SK-N-SH treated with all-trans-retinoic acid at 6 μM for 48 hours (cell line): Measurements from ENCODE around the gene KIF6.

ENCODE experiments used
- ATAC-seq: fragments of 200-7000 bp; cut with Tn5 transposase; 3 replicates; pipeline ENCODE4 v1.9.1; 2020; ENCODE audit warnings: mild to moderate bottlenecking, moderate library complexity
- BACH2 ChIP-seq: fragments of 250-450 bp; sonication (Bioruptor Pico); IDR thresholded peaks from 2 replicates; pipeline ENCODE4 v1.9.0; 2021; ENCODE audit warnings: mild to moderate bottlenecking, borderline replicate concordance
- CREB5 ChIP-seq: fragments of 250-450 bp; sonication (Bioruptor Pico); IDR thresholded peaks from 2 replicates; pipeline ENCODE4 v1.5.1; 2020; ENCODE audit warnings: low read depth, mild to moderate bottlenecking, moderate library complexity
- GLIS3 ChIP-seq: fragments of 250-450 bp; sonication (Bioruptor Pico); IDR thresholded peaks from 2 replicates; pipeline ENCODE4 v1.5.0; 2020; ENCODE audit warnings: mild to moderate bottlenecking, moderate library complexity
- ISL1 ChIP-seq: fragments of 250-450 bp; sonication (Bioruptor Pico); IDR thresholded peaks from 2 replicates; pipeline ENCODE4 v2.1.2; 2022; ENCODE audit warnings: mild to moderate bottlenecking, moderate library complexity
- OSR1 ChIP-seq: fragments of 250-450 bp; sonication (Bioruptor Pico); IDR thresholded peaks from 2 replicates; pipeline ENCODE4 v1.8.0; 2022; ENCODE audit warnings: moderate library complexity, mild to moderate bottlenecking, inconsistent platforms
- PPARA ChIP-seq: fragments of 250-450 bp; sonication (Bioruptor Pico); IDR thresholded peaks from 2 replicates; pipeline ENCODE4 v1.5.0; 2020; ENCODE audit warnings: mild to moderate bottlenecking, borderline replicate concordance
- SNAI2 ChIP-seq: fragments of 250-450 bp; sonication (Bioruptor Pico); IDR thresholded peaks from 2 replicates; pipeline ENCODE4 v1.5.0; 2020; ENCODE audit warnings: mild to moderate bottlenecking, moderate library complexity
- TCF4 ChIP-seq: fragments of 250-450 bp; sonication (Bioruptor Pico); IDR thresholded peaks from 2 replicates; pipeline ENCODE4 v1.8.0; 2021; ENCODE audit warnings: mild to moderate bottlenecking, moderate library complexity, borderline replicate concordance
- TOX ChIP-seq: fragments of 250-450 bp; sonication (Bioruptor Pico); IDR thresholded peaks from 2 replicates; pipeline ENCODE4 v1.8.0; 2021; ENCODE audit warnings: mild to moderate bottlenecking, moderate library complexity, borderline replicate concordance
- ZC3H10 ChIP-seq: fragments of 250-450 bp; sonication (Bioruptor Pico); IDR thresholded peaks from 2 replicates; pipeline ENCODE4 v1.5.1; 2021; ENCODE audit warnings: mild to moderate bottlenecking, moderate library complexity
- ZFP3 ChIP-seq: fragments of 250-450 bp; sonication (Bioruptor Pico); IDR thresholded peaks from 2 replicates; pipeline ENCODE4 v1.5.0; 2020; ENCODE audit warnings: mild to moderate bottlenecking, moderate library complexity
- ZFP30 ChIP-seq: fragments of 450-650 bp; formaldehyde crosslinking; IDR thresholded peaks from 2 replicates; pipeline ENCODE4 v1.5.0; 2022; ENCODE audit warnings: mild to moderate bottlenecking, moderate library complexity
- ZNF565 ChIP-seq: fragments of 450-650 bp; formaldehyde crosslinking; conservative IDR thresholded peaks from 2 replicates; pipeline ENCODE4 v1.5.0; 2020; ENCODE audit warnings: low read depth, mild to moderate bottlenecking, moderate library complexity
- ZNF70 ChIP-seq: fragments of 450-650 bp; formaldehyde crosslinking; IDR thresholded peaks from 2 replicates; pipeline ENCODE4 v1.5.0; 2020; ENCODE audit warnings: mild to moderate bottlenecking, moderate library complexity
- ZNF8 ChIP-seq: fragments of 450-650 bp; formaldehyde crosslinking; IDR thresholded peaks from 2 replicates; pipeline ENCODE4 v1.5.0; 2020; ENCODE audit warnings: mild to moderate bottlenecking, moderate library complexity
- TF ChIP-seq, protein P1 (sequence below): fragments of 250-450 bp; sonication (Bioruptor Pico); IDR thresholded peaks from 2 replicates; pipeline ENCODE4 v1.5.1; 2021; ENCODE audit warnings: mild to moderate bottlenecking, moderate library complexity
- TF ChIP-seq, protein P2 (sequence below): fragments of 250-450 bp; sonication (Bioruptor Pico); IDR thresholded peaks from 2 replicates; pipeline ENCODE4 v1.8.0; 2020; ENCODE audit warnings: mild to moderate bottlenecking, moderate library complexity, borderline replicate concordance
- TF ChIP-seq, protein P3 (sequence below): fragments of 250-450 bp; sonication (Bioruptor Pico); IDR thresholded peaks from 2 replicates; pipeline ENCODE4 v1.5.0; 2020; ENCODE audit warnings: mild to moderate bottlenecking, moderate library complexity
- TF ChIP-seq, protein P4 (sequence below): fragments of 250-450 bp; sonication (Bioruptor Pico); IDR thresholded peaks from 2 replicates; pipeline ENCODE4 v1.8.0; 2021; ENCODE audit warnings: low read depth, mild to moderate bottlenecking, moderate library complexity, borderline replicate concordance

The KIF6 gene

DNA sequence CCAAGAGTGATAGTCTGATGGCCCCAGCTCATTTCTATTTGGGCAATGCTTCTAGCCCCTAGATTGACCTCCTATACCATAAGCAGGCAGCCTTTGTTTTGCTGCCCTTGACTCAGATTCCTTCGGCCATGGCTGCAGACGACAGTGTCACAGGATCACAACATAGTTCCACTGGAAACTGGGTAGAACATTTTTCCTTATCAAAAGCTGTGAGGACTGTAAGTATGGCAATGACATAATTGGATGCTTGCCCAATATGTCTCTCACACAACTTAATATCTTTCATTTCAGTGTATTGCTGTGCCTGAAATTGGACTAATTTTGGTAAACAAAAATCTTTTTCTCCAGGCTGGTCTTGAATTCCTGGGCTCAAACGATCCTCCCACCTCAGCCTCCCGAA, 22.9 kb downstream of the KIF6 start:
- TF ChIP-seq BACH2 (CRISPR knock-in tag) (no peak), ZFP30 (CRISPR knock-in tag) (no peak), ZC3H10 (no peak), SNAI2 (no peak), ZNF70 (no peak), OSR1 (CRISPR knock-in tag) (no peak), PPARA (no peak), ISL1 (CRISPR knock-in tag) (no peak), ZFP3 (CRISPR knock-in tag) (no peak)
- TF ChIP-seq, protein P1, sequence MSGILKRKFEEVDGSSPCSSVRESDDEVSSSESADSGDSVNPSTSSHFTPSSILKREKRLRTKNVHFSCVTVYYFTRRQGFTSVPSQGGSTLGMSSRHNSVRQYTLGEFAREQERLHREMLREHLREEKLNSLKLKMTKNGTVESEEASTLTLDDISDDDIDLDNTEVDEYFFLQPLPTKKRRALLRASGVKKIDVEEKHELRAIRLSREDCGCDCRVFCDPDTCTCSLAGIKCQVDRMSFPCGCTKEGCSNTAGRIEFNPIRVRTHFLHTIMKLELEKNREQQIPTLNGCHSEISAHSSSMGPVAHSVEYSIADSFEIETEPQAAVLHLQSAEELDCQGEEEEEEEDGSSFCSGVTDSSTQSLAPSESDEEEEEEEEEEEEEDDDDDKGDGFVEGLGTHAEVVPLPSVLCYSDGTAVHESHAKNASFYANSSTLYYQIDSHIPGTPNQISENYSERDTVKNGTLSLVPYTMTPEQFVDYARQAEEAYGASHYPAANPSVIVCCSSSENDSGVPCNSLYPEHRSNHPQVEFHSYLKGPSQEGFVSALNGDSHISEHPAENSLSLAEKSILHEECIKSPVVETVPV (CRISPR knock-in tag): no peak
- TF ChIP-seq, protein P2, sequence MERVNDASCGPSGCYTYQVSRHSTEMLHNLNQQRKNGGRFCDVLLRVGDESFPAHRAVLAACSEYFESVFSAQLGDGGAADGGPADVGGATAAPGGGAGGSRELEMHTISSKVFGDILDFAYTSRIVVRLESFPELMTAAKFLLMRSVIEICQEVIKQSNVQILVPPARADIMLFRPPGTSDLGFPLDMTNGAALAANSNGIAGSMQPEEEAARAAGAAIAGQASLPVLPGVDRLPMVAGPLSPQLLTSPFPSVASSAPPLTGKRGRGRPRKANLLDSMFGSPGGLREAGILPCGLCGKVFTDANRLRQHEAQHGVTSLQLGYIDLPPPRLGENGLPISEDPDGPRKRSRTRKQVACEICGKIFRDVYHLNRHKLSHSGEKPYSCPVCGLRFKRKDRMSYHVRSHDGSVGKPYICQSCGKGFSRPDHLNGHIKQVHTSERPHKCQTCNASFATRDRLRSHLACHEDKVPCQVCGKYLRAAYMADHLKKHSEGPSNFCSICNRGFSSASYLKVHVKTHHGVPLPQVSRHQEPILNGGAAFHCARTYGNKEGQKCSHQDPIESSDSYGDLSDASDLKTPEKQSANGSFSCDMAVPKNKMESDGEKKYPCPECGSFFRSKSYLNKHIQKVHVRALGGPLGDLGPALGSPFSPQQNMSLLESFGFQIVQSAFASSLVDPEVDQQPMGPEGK: no peak
- ATAC-seq: no peak

GRCh38 chr6:39700362-39700761, 24.8 kb downstream of the KIF6 start:
- no peak for ATAC-seq
- TF ChIP-seq ZFP30 (CRISPR knock-in tag) (no peak), CREB5 (CRISPR knock-in tag) (no peak), OSR1 (CRISPR knock-in tag) (no peak), GLIS3 (CRISPR knock-in tag) (no peak), ZC3H10 (no peak), ISL1 (CRISPR knock-in tag) (no peak)

DNA sequence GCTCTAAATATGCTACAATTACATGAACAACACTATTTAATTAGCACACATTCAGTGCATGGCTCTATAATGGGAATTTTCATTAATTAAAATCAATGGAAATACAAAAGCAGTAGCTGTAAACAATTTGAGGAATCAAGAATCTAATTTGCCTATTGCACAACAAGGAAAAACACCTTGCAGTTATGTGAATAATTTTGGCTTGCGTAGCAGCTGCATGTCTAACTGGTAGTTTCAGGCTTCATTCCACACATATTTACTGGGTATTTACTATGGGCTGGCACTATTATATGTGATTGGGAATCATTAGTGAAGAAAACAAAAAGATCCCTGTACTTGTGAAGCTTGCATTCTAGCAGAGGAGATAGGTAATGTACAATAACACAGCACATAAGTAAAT, 26.4 kb downstream of the KIF6 start:
- TF ChIP-seq BACH2 (CRISPR knock-in tag): no peak
- TF ChIP-seq, protein P2: no peak
- no peak for TF ChIP-seq ZFP30 (CRISPR knock-in tag)
- TF ChIP-seq, protein P3, sequence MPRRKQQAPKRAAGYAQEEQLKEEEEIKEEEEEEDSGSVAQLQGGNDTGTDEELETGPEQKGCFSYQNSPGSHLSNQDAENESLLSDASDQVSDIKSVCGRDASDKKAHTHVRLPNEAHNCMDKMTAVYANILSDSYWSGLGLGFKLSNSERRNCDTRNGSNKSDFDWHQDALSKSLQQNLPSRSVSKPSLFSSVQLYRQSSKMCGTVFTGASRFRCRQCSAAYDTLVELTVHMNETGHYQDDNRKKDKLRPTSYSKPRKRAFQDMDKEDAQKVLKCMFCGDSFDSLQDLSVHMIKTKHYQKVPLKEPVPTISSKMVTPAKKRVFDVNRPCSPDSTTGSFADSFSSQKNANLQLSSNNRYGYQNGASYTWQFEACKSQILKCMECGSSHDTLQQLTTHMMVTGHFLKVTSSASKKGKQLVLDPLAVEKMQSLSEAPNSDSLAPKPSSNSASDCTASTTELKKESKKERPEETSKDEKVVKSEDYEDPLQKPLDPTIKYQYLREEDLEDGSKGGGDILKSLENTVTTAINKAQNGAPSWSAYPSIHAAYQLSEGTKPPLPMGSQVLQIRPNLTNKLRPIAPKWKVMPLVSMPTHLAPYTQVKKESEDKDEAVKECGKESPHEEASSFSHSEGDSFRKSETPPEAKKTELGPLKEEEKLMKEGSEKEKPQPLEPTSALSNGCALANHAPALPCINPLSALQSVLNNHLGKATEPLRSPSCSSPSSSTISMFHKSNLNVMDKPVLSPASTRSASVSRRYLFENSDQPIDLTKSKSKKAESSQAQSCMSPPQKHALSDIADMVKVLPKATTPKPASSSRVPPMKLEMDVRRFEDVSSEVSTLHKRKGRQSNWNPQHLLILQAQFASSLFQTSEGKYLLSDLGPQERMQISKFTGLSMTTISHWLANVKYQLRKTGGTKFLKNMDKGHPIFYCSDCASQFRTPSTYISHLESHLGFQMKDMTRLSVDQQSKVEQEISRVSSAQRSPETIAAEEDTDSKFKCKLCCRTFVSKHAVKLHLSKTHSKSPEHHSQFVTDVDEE (CRISPR knock-in tag): no peak
- TF ChIP-seq OSR1 (CRISPR knock-in tag): no peak
- no peak for TF ChIP-seq ZNF8 (CRISPR knock-in tag)
- TF ChIP-seq, protein P1 (CRISPR knock-in tag): no peak
- no peak for TF ChIP-seq ZNF565
- no peak for TF ChIP-seq ZFP3 (CRISPR knock-in tag)
- TF ChIP-seq TCF4 (CRISPR knock-in tag): no peak
- TF ChIP-seq TOX (CRISPR knock-in tag): no peak
- no peak for TF ChIP-seq ZNF70
- TF ChIP-seq, protein P4, sequence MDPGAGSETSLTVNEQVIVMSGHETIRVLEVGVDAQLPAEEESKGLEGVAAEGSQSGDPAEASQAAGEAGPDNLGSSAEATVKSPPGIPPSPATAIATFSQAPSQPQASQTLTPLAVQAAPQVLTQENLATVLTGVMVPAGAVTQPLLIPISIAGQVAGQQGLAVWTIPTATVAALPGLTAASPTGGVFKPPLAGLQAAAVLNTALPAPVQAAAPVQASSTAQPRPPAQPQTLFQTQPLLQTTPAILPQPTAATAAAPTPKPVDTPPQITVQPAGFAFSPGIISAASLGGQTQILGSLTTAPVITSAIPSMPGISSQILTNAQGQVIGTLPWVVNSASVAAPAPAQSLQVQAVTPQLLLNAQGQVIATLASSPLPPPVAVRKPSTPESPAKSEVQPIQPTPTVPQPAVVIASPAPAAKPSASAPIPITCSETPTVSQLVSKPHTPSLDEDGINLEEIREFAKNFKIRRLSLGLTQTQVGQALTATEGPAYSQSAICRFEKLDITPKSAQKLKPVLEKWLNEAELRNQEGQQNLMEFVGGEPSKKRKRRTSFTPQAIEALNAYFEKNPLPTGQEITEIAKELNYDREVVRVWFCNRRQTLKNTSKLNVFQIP (CRISPR knock-in tag): no peak
- no peak for TF ChIP-seq PPARA
- TF ChIP-seq CREB5 (CRISPR knock-in tag): no peak
- ATAC-seq: no peak
